ENCODE measurements around the gene PDE4D.
"Not testable (repeated sequence)": the region's sequence is repeated elsewhere in the genome, so short reads cannot be mapped to it uniquely, and the experiment has no call there.

PDE4D gene

DNA sequence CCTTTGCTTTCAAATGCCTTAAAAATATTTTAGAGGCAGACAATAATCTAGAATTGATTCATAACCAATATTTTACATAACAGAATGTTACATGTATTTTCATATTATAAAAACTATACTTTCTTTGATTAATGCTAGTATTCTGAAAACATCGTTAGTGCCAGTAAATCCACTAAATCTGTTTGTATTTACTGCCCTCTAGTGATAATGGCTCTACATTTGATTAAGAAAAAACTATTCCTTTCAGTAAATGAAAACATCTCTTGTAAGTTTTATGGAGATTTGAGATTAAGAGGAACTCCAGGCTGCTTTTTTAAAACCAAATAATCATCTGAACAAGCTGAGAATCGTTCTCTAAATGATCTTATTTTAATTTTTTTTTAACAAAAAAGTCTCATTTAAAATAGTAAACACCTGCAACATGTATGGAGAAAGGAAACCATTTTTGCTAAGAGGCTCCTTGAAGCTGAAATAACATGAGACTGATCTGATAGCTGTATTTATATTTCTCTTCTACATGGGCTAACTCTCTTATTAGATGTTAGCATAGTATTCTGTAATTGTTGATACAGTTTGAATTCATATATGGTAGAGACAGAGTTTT is 886.0 kb downstream of the PDE4D start:
- Mint-ChIP-seq H3K27ac (no peak overlapping the region), H3K36me3 (ENCODE audit: low read depth) (peaks cover 6% of the 10 kb centered on the region), H3K9me3 (peaks cover 17% of the 10 kb centered on the region), H3K27me3 (no peaks in the 10 kb centered on the region), H3K4me3 (no peak overlapping the region), H3K4me1 (ENCODE audit: low read depth) (no peaks in the 10 kb centered on the region)
- intact Hi-C loops (cut with micrococcal nuclease) = loop anchor here (1.0 kb wide), 1 partner anchor 116 kb away; no protein-coding TSS in a partner anchor

GRCh38 chr5:59005934-59006701 is 887.4 kb downstream of the PDE4D start:
- Mint-ChIP-seq H3K9me3 (peaks cover 2% of the 10 kb centered on the region), H3K4me1 (ENCODE audit: low read depth) (no peaks in the 10 kb centered on the region), H3K4me3 (no peak overlapping the region), H3K27me3 (no peaks in the 10 kb centered on the region), H3K36me3 (ENCODE audit: low read depth) (peaks cover 1% of the 10 kb centered on the region), H3K27ac (no peak overlapping the region)
- intact Hi-C loops (cut with micrococcal nuclease) = no loop called here

DNA sequence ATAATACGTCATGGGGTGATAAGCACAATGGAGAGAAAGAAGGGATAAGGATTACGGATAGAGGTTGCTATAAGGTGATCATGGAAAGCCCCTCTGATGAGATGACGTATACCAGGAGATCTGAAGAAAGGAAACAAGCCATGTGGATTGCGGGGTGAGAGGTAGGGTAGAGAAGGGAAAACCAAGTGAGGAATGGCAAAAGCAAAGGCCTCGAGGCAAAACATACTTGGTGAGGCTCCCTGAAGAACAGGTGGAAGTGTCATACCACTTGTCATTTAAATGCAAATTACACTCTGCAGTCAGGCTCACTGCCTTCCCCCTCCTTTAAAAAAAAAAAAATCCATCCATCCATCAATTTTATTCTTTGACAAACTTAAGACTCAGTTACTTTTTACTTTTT is 889.9 kb downstream of the PDE4D start:
- H3K4me3 Mint-ChIP-seq = no peak overlapping the region
- H3K36me3 Mint-ChIP-seq (ENCODE audit: low read depth) = no peaks in the 10 kb centered on the region
- H3K27me3 Mint-ChIP-seq = no peaks in the 10 kb centered on the region
- no peaks in the 10 kb centered on the region for H3K4me1 Mint-ChIP-seq (ENCODE audit: low read depth)
- no peak overlapping the region for H3K27ac Mint-ChIP-seq
- H3K9me3 Mint-ChIP-seq = peaks cover 8% of the 10 kb centered on the region
- intact Hi-C loops (cut with micrococcal nuclease) = no loop called here

DNA sequence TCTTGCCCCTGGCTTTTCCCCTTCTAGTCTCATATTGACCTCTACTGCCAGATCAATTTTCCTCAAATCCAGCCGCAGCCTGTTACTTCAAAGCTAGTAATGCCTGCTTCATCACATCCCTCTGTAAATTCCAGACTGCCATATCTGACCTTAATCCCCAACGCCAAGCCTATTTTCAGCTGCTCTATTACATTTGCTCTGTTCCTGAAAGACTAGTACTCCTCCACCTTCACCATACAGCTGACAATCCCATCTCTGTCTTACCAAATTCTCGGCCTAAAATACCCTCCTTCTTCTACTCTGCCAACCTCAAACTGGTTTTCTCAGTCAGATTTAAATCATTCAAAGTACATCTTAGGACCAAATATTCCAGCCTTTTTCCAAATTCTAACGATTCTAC is 890.4 kb downstream of the PDE4D start:
- peaks cover 8% of the 10 kb centered on the region for H3K9me3 Mint-ChIP-seq
- no peaks in the 10 kb centered on the region for H3K4me1 Mint-ChIP-seq (ENCODE audit: low read depth)
- H3K36me3 Mint-ChIP-seq (ENCODE audit: low read depth) = no peaks in the 10 kb centered on the region
- intact Hi-C loops (cut with micrococcal nuclease) = no loop called here
- no peak overlapping the region for H3K27ac Mint-ChIP-seq
- H3K27me3 Mint-ChIP-seq = no peaks in the 10 kb centered on the region
- H3K4me3 Mint-ChIP-seq = no peak overlapping the region

DNA sequence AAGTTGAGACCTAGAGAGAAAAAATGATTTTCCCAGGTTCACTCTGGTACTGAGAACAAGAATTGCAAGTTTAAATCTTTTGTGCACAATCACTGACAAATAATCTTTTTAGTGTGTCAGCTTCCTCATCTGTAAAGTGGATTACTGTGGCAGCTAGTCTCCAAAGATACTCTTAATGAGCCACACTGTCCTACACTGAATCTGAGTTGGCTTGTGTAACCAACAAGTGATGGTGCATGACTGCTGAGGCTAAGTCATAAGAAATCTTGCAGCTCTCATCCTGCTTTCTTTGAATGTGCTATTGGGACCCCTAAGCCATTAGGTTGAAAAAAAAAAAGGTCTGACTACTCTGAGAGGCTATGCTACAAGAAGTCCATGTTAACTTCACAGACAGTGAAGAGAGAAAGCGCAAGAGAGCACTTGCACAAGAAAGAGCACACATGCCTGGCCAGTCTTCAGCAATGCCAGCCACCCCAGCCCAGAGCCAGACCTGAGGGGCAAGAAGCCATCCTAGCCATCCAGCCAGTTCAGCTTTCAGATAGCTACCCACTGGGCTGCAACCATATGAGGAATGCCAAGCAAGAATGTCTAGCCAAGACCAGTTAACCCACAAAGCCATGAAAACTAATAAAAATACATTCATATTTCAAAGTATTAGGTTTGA is 891.2 kb downstream of the PDE4D start:
- no peak overlapping the region for H3K4me3 Mint-ChIP-seq
- no peaks in the 10 kb centered on the region for H3K4me1 Mint-ChIP-seq (ENCODE audit: low read depth)
- no peaks in the 10 kb centered on the region for H3K27me3 Mint-ChIP-seq
- no peaks in the 10 kb centered on the region for H3K36me3 Mint-ChIP-seq (ENCODE audit: low read depth)
- intact Hi-C loops (cut with micrococcal nuclease) = no loop called here
- no peak overlapping the region for H3K27ac Mint-ChIP-seq
- peaks cover 8% of the 10 kb centered on the region for H3K9me3 Mint-ChIP-seq

GRCh38 chr5:59001716-59002115 is 891.8 kb downstream of the PDE4D start:
- no peak overlapping the region for H3K4me3 Mint-ChIP-seq
- H3K36me3 Mint-ChIP-seq (ENCODE audit: low read depth) = no peaks in the 10 kb centered on the region
- intact Hi-C loops (cut with micrococcal nuclease) = no loop called here
- no peaks in the 10 kb centered on the region for H3K27me3 Mint-ChIP-seq
- H3K9me3 Mint-ChIP-seq = peaks cover 8% of the 10 kb centered on the region
- no peaks in the 10 kb centered on the region for H3K4me1 Mint-ChIP-seq (ENCODE audit: low read depth)
- no peak overlapping the region for H3K27ac Mint-ChIP-seq

- H3K27ac Mint-ChIP-seq = no peak overlapping the region
- intact Hi-C loops (cut with micrococcal nuclease) = no loop called here
- H3K4me3 Mint-ChIP-seq = no peak overlapping the region
Measured at GRCh38 chr5:59001154-59001553, 892.4 kb downstream of the PDE4D start.

DNA sequence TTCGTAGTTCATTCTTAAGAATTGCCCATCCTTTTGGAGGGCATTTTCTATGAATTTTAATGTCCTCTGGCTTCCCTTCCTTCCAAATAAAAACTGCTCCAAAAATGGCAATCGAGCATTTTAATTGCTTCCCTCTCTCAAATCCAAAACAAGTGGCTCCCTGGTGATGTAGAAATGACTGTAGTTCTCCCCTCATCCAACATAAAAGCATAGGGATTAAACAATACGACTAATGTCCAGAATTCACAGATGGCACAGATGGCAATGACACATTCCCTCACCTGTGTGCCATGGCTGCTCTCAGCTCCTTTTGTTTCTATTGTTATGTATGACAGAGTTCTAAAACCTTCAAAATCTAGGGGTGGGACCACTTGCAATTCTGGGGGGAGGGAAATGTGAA is 893.3 kb downstream of the PDE4D start:
- Mint-ChIP-seq H3K4me1 (ENCODE audit: low read depth) (no peaks in the 10 kb centered on the region), H3K27ac (no peak overlapping the region), H3K4me3 (no peak overlapping the region), H3K36me3 (ENCODE audit: low read depth) (no peaks in the 10 kb centered on the region), H3K9me3 (peaks cover 8% of the 10 kb centered on the region), H3K27me3 (no peaks in the 10 kb centered on the region)
- intact Hi-C loops (cut with micrococcal nuclease) = no loop called here

More at GRCh38 chr5:59001154-59001553, 892.4 kb downstream of the PDE4D start:
- Mint-ChIP-seq H3K27me3 (no peaks in the 10 kb centered on the region), H3K36me3 (ENCODE audit: low read depth) (no peaks in the 10 kb centered on the region), H3K4me1 (ENCODE audit: low read depth) (no peaks in the 10 kb centered on the region), H3K9me3 (peaks cover 8% of the 10 kb centered on the region)

DNA sequence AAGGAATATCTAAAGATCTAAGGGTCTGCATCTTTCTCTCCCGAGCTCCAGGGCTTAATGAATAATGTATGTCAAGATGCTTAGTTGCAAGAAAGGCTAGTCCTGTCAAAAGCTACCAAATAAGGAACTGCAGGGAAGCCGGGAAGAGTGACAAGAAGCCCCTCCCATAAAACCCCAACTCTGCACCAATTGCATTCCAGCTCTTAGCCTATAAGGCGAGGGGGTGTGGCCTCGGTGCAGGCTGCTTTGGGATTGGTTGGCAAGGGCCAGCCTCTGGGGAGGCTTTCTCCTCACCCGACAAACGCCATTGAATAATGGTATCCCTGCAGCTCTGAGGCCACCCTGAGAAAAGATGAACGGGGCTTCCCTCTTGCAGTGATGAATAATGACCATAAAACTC is 893.7 kb downstream of the PDE4D start:
- Mint-ChIP-seq H3K4me3 (no peak overlapping the region), H3K27me3 (no peaks in the 10 kb centered on the region), H3K4me1 (ENCODE audit: low read depth) (no peaks in the 10 kb centered on the region), H3K27ac (no peak overlapping the region), H3K9me3 (peaks cover 8% of the 10 kb centered on the region), H3K36me3 (ENCODE audit: low read depth) (no peaks in the 10 kb centered on the region)
- intact Hi-C loops (cut with micrococcal nuclease) = no loop called here

- Mint-ChIP-seq H3K27me3 (no peaks in the 10 kb centered on the region), H3K36me3 (ENCODE audit: low read depth) (no peaks in the 10 kb centered on the region), H3K4me1 (ENCODE audit: low read depth) (no peaks in the 10 kb centered on the region), H3K4me3 (no peak overlapping the region), H3K9me3 (peaks cover 8% of the 10 kb centered on the region), H3K27ac (no peak overlapping the region)
- intact Hi-C loops (cut with micrococcal nuclease) = no loop called here
Measured at GRCh38 chr5:58998544-58998943, 895.0 kb downstream of the PDE4D start.

GRCh38 chr5:58995779-58996178 is 897.7 kb downstream of the PDE4D start:
- intact Hi-C loops (cut with micrococcal nuclease); H3K4me3 Mint-ChIP-seq; H3K9me3 Mint-ChIP-seq; H3K27ac Mint-ChIP-seq; H3K4me1 Mint-ChIP-seq (ENCODE audit: low read depth); H3K27me3 Mint-ChIP-seq; H3K36me3 Mint-ChIP-seq (ENCODE audit: low read depth): not testable (repeated sequence)

GRCh38 chr5:58993461-58993860 is 900.1 kb downstream of the PDE4D start:
- Mint-ChIP-seq H3K4me3 (no peak overlapping the region), H3K27me3 (no peaks in the 10 kb centered on the region), H3K27ac (no peak overlapping the region), H3K9me3 (no peaks in the 10 kb centered on the region), H3K4me1 (ENCODE audit: low read depth) (no peaks in the 10 kb centered on the region), H3K36me3 (ENCODE audit: low read depth) (no peaks in the 10 kb centered on the region)
- intact Hi-C loops (cut with micrococcal nuclease) = no loop called here

DNA sequence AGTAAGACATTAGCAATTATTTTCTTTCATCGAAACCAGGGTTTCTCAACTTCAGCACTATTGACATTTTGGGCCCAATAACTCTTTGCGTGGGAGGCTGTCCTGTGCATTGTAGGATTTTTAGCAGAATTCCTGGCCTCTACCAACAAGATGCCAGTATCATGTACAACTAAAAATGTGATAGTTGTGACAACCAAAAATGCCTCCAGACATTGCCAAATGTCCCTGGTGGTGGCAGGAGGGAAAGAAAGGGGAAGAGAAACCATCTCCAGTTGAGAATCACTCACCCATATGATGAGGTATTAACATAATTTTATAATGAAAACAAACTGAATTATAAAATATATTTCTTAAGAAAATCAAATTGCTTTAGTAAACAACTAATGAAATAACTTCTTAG is 904.6 kb downstream of the PDE4D start:
- intact Hi-C loops (cut with micrococcal nuclease) = no loop called here
- H3K27ac Mint-ChIP-seq = no peak overlapping the region
- H3K27me3 Mint-ChIP-seq = no peaks in the 10 kb centered on the region
- no peaks in the 10 kb centered on the region for H3K4me1 Mint-ChIP-seq (ENCODE audit: low read depth)
- no peak overlapping the region for H3K4me3 Mint-ChIP-seq
- H3K36me3 Mint-ChIP-seq (ENCODE audit: low read depth) = no peaks in the 10 kb centered on the region
- H3K9me3 Mint-ChIP-seq = no peaks in the 10 kb centered on the region

GRCh38 chr5:58987193-58987592 is 906.3 kb downstream of the PDE4D start:
- Mint-ChIP-seq H3K4me1 (ENCODE audit: low read depth) (no peaks in the 10 kb centered on the region), H3K27me3 (no peaks in the 10 kb centered on the region), H3K9me3 (no peaks in the 10 kb centered on the region), H3K36me3 (ENCODE audit: low read depth) (no peaks in the 10 kb centered on the region), H3K27ac (no peak overlapping the region), H3K4me3 (no peak overlapping the region)
- intact Hi-C loops (cut with micrococcal nuclease) = no loop called here

Measured in dendritic cell treated with granulocyte-macrophage colony-stimulating factor and Interleukin-4, amounts not matched to agents 40 ng/mL and 50 ng/mL, for 4 days (primary cell).